D721Med (cell line): ENCODE data around the gene PASK.

Experiments used
- DNase-seq: peaks from one replicate; pipeline ENCODE4 v3.0.0; 2011; ENCODE audit warnings: low spot score; ENCODE audit not compliant: insufficient read length
- FAIRE-seq: peaks from 2 replicates; lab custom pipeline; 2011; peaks lifted over from hg19 to GRCh38; lab: Jason Lieb, UNC
- TF ChIP-seq, protein P1 (sequence below): IDR thresholded peaks from 2 replicates; pipeline ENCODE4 v1.5.1; 2012; ENCODE audit warnings: mild to moderate bottlenecking, control low read depth; ENCODE audit not compliant: insufficient read depth; ENCODE audit errors: missing control alignments

The PASK gene

DNA sequence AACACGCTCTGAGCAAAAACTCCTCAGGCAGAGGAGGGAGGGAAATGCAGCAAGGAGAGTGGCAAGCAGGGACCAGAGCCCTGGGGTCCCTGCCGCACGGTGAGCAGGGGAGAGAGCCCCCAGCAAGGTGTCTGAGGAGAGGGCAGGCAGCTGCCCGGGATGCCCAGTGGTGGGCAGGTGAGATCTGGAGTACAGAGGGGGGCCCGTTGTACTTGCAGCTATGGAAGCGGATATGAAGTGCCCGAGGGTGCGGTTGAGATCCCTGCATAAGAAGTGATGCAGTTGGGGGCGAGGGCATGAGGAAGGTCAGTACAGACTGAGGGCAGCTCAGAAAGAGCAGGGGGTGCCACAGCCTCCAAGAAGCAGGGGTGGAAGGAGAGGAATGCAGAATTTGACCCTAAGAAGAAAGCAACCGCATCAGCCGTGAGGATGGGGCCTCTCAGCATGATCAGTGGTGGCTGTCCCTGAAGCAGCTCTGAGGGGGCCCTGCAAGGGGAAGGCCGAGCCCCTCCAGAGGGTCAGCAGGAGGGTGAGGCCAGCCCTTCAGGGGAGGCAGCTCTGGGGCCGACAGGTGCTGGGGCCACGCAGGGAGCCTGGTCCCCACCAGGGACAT, 76.6 kb downstream of the PASK start:
- no peak for DNase-seq
- TF ChIP-seq, protein P1, sequence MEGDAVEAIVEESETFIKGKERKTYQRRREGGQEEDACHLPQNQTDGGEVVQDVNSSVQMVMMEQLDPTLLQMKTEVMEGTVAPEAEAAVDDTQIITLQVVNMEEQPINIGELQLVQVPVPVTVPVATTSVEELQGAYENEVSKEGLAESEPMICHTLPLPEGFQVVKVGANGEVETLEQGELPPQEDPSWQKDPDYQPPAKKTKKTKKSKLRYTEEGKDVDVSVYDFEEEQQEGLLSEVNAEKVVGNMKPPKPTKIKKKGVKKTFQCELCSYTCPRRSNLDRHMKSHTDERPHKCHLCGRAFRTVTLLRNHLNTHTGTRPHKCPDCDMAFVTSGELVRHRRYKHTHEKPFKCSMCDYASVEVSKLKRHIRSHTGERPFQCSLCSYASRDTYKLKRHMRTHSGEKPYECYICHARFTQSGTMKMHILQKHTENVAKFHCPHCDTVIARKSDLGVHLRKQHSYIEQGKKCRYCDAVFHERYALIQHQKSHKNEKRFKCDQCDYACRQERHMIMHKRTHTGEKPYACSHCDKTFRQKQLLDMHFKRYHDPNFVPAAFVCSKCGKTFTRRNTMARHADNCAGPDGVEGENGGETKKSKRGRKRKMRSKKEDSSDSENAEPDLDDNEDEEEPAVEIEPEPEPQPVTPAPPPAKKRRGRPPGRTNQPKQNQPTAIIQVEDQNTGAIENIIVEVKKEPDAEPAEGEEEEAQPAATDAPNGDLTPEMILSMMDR = no peak
- no peak for FAIRE-seq

DNA sequence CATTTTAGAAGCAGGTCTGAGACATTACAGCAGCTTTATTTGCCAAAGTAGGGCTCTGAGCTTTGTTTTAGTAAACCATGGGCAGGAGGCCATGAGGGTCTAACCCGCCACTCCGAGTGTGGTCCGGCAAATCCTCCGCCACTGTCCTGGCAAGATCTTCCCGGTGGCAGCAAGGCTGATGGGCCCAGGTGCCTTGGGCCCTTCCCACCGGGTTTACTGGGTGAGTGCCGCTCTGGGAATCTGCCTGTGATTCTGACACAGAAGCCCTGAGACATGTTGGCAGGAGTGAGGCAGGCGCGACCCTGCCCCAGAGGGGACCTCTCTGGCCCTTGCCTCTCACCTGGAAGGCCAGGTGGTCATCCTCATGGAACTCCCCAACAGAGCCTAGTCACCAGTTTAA, 77.1 kb downstream of the PASK start:
- FAIRE-seq (no peak), DNase-seq (no peak)

DNA sequence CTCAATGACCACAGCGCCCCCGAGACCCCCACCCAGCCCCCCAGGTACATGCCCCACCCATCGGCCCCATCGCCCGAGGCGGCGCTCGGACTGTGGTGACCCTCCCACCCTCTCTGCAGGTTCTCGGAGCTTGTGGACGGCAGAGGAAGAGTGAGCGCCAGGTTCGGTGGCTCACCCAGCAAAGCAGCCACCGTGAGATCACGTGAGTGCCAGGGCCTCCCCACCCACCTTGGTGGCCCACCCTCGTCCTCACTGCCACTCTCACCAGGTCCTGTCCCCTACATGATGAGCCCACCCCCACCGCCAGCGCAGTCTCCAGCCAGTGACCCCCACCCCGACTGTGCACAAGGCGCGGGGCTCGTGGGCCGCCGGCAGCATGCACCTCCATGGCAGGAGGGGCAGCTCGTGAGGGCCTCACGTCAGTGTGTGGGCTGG, 77.6 kb downstream of the PASK start:
- TF ChIP-seq, protein P1 = no peak
- DNase-seq = no peak
- FAIRE-seq = no peak

More for the DNA sequence above, 77.1 kb downstream of the PASK start:
- TF ChIP-seq, protein P1 = no peak

DNA sequence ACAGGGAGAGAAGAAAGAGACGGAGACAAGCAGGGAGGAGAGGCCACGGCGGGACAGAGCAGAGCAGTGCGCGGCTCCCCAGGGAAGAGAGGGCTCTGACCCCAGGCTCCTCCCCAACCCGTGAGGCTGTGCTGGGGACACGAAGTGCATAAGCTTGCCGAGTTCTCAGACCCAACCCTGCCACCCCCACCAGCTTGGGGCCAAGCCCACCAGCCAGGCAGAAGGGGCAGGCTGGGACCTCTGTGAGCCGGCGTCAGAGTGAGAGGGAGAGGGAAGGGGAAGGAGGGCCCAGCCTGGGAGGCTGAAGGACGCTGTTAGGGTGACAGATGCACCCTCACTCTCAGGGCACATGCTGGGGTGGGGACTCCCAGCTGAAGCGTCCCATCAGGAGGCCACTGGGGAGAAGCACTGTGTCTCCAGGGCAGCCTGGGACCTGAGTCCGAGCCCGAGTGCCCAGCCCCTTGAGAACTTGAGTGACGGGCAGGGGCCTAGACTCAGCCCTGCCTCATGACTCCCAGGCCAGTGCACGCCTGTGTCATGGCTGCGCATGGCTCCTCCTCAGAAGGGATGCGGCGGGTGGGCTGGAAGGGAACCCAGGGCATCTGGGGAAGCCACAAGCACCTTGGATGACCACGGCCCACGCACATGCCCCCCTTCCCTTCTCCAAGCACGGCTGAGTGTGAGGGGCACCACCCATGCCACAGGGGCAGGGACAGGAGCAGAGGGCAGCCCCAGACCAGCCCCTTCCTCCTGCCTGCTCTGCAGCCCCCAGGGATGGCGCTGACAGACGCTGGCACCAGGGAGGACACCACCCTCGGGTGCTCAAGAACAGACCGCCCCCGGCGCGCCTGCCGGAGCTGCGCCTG, 78.2 kb downstream of the PASK start:
- DNase-seq (no peak), FAIRE-seq (no peak)
- TF ChIP-seq, protein P1 = no peak

DNA sequence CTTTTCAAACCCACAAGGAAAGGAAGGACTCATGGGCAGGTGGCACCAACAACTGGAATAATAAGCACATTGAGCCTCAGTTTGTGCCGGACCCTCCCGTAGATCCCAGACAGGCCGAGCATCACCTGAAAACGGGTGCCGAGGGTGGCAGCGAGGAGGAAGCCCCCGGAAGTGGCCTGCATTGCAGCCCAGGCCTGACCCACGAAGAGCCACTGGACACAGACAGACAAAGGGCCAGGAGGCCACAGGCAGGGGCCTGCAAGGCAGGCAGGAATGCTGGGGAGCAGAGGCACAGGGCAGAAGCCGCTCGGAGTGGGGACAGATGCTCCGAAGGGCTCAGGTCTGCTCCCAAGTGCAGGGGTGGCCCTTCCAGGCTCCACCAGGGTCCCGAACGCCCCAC, 78.9 kb downstream of the PASK start:
- DNase-seq (no peak), FAIRE-seq (no peak)
- TF ChIP-seq, protein P1 = no peak

DNA sequence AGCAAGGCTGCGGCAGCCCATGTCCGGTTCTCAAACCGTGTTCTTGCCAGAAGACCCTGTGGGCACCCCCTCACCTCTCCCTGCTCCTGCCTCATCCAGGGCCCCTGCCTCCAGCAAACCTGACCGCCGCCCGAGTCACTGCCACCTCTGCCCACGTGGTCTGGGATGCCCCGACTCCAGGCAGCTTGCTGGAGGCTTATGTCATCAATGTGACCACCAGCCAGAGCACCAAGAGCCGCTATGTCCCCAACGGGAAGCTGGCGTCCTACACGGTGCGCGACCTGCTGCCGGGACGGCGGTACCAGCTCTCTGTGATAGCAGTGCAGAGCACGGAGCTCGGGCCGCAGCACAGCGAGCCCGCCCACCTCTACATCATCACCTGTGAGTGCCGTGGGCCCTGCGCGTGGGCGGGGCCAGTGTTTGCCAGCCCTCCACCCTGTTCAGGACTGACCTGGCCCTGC, 79.4 kb downstream of the PASK start:
- no peak for DNase-seq
- TF ChIP-seq, protein P1 = no peak
- FAIRE-seq = no peak
